Transverse colon (tissue), 4 donors: ENCODE measurements around the gene XXYLT1.

ENCODE experiments used
- EP300 ChIP-seq: sonication (generic); formaldehyde crosslinking; IDR thresholded peaks from one replicate; pipeline ENCODE4 v1.6.1; 2017; ENCODE audit warnings: antibody characterized with exemption, low read depth
- POLR2A ChIP-seq: fragments of 450-650 bp; IDR thresholded peaks from one replicate; pipeline ENCODE4 v1.6.1; 2016; ENCODE audit warnings: antibody characterized with exemption, mild to moderate bottlenecking, moderate library complexity
- POLR2AphosphoS5 ChIP-seq, 3 donors: sonication (generic); formaldehyde crosslinking; IDR thresholded peaks; one replicate each; pipeline ENCODE4 v1.6.1; 2016; ENCODE audit warnings: antibody characterized with exemption in 3 of 3
- TF ChIP-seq, protein P1 (sequence below), 5 experiments: fragments of 200-600 bp in 3 of 5; fragments of 450-650 bp in 2 of 5; sonication (generic) in 3 of 5; IDR thresholded peaks; 1 replicate in 2 of 5; 2 replicates in 3 of 5; pipeline ENCODE4 v1.5.1; 2016 to 2017; ENCODE audit warnings: antibody characterized with exemption in 5 of 5, inconsistent platforms in 3 of 5, mild to moderate bottlenecking in 2 of 5, moderate library complexity in 1 of 5

DNA sequence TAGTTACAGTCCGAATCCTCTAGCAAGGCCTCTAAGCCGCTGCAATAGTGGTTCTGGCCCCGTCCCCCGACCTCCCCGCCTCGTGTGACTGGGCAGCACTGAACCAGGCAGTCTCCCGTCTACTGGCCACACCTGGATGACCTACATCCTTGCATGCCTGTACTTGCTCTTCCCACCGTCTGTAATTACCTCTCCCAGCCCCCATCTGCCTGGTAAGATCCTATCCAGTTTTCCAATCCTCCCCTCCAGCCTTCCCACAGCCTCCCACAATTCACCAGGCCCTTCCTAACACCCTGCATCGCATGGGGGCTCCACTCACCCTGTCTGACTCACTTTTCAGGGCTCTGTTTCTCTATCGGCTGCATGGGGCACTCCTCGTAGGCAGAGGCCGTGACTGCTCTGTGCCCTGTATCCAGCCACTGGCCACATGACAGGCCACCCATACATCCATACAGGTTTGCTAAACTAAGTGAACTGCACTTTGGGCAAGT is 32.8 kb downstream of the XXYLT1 start:
- TF ChIP-seq, protein P1, sequence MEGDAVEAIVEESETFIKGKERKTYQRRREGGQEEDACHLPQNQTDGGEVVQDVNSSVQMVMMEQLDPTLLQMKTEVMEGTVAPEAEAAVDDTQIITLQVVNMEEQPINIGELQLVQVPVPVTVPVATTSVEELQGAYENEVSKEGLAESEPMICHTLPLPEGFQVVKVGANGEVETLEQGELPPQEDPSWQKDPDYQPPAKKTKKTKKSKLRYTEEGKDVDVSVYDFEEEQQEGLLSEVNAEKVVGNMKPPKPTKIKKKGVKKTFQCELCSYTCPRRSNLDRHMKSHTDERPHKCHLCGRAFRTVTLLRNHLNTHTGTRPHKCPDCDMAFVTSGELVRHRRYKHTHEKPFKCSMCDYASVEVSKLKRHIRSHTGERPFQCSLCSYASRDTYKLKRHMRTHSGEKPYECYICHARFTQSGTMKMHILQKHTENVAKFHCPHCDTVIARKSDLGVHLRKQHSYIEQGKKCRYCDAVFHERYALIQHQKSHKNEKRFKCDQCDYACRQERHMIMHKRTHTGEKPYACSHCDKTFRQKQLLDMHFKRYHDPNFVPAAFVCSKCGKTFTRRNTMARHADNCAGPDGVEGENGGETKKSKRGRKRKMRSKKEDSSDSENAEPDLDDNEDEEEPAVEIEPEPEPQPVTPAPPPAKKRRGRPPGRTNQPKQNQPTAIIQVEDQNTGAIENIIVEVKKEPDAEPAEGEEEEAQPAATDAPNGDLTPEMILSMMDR (IDR thresholded peaks at IDR 0.05), result no peak
- TF ChIP-seq EP300 (no peak), POLR2AphosphoS5 (IDR thresholded peaks at IDR 0.05) (no peak), POLR2A (no peak)
